ENCODE results near the gene CKB. TPM values are rescaled to one million over a fixed set of nuclear protein-coding genes. Genes with fewer than 3 reads are reported as not detected.

CKB gene
- polyA plus RNA-seq (ENCODE audit: insufficient read length in 4 of 4): 100 to 1,000 TPM; 116 to 202 (median 130) TPM

DNA sequence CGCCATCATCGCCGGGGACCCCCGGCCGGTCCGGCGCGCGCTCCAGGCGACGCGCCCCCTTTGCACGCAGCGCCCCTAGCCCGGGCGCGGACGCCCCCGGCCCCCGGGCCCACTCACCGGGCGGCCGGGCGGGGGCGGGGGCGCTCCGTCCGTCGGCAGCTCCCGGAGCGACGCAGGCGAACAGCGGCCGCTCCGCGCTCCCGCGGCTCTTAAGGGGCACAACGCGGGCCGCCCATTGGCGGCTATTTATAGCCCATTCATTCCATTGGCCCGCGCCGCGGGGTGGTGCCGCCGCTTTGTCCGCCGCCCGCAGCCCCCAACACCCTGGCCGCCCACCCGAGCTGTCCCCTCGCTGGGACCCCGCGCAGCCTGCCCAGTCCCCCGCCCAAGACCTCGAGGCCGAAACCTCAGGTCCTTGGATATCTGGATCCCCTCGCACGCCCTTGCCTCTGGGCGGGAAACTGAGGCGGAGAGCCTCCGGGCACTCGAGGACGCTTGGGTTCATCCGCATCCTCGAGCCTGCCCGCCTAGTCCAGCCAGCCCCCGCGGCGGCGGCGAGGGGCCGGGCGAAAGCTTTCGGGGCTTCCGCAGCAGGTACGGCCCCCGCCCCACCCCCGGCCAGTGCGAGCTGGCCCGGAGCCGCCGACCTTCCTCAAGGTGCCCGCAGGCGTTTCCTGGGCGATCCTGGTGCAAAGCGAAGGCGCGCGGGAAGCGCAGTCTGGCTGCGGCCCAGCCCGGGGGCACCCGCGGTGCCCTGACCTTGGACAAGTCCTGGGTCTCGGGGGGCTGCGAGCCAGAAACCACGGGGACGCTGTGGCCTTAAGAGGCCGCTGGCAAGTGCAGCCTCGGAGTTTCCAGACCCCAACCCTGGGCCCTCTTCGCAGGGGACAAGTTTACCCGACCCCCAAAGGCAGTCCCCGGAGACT is at the start of gene CKB:
TSS of gene CKB (minus strand) at position 182 of the 926 bp plus-strand sequence. CDS start 337 bp downstream, outside the sequence.
- no peak for DNase-seq (ENCODE audit: low read depth in 4 of 4, low spot score in 3 of 4)

DNA sequence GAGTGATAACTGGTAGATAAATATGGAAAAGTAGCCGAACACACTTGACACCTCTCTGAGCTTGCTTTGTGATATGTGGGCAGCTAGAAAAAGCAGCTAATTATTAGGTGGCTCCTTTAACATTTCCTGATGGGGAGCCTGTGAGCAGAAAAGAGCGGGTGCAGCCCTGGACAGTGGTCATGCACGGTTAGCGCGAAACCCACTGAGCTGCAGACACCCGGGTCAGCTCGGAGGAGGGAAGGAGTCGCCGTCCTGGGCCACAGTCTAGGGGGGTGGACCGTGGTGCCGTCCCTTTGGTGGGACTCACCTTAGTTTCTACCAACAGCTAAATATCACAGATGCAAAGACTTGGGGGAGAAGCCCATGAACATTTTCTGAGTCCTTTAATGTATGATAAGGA is 46.8 kb upstream of the CKB start:
- DNase-seq (ENCODE audit: low read depth in 4 of 4, low spot score in 3 of 4): no peak

DNA sequence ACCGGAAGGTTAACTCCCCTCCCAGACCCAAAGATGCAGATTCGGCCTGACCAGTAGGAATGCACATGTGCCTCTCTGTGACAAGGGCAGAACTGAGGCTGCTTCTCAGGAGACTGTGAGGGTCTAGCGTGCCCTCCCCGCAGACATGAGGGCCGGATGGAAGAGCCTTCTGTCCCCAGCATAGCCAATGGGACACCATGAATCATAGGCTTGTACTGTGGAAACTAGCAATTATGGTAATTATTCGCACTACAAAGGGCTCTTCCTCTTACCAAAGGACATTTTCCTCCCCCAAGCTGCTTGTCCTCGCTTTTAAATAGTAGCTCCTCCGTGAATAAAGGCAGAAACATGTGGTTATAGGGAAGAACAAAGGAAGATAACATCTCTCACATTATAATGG is 46.3 kb upstream of the CKB start:
- no peak for DNase-seq (ENCODE audit: low read depth in 4 of 4, low spot score in 3 of 4)

DNA sequence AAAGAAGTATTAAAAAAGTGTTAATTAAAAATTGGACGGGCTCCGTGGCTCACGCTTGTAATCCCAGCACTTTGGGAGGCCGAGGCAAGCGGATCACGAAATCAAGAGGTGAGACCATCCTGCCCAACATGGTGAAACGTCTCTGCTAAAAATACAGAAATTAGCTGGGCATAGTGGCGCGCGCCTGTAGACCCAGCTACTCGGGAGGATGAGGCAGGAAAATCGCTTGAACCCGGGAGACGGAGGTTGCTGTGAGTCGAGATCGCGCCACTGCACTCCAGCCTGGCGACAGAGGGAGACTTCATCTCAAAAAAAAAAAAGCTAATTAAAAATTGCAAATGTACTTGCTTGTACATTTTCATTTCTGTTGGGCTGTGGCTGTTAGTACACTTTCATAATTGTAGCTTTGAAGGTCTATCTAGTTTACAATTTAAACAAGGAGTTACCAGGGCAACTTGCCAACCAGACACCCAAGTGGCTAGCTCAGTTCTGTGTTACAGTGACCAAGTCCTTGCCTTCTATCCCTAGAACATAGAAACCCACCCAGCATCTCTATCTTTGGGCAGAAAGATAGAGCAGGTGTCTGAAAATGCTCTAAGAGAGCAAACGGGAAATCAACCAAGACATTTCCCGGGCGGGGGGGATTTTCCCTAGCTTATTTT is 41.3 kb upstream of the CKB start:
- no peak for DNase-seq (ENCODE audit: low read depth in 4 of 4, low spot score in 3 of 4)

- DNase-seq (ENCODE audit: low read depth in 4 of 4, low spot score in 3 of 4): no peak
These were observed 40.6 kb upstream of the CKB start for GRCh38 chr14:103563226-103563620.

DNA sequence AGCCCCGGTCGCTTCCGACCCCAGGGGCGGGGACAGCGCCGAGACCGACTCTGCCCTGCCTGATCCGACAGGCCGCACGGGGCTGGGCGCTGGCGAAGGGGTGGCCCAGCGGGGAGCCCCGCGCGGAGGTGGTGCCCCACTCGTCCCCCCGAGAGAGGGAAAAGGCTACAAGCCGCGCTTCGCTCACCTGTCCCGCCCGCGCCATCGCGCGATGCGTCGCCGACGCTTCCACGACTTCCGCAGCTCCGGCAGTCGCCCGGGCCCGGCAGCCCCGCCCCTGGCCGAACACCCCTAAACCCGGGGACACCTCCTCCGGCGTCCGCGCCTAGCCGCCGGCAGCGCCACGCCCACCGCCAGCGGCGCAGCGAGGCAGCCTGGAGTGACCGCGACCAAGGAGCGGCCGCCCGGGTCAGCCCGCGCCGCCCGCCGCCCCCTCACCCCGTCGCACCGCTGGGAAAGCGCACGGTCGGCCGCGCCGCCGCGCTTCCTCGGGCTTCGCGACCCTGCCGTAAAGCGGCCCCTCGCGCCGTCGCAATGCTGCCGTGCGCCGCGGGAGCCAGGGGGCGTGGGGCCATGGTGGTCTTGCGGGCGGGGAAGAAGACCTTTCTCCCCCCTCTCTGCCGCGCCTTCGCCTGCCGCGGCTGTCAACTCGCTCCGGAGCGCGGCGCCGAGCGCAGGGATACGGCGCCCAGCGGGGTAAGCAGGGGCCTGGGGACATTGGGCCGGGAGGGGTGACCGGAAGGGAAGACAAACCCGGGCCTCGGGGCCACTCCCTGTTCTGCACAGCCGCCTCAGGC is 40.0 kb upstream of the CKB start, which contains the start of the genes BAG5 and COA8:
TSS of gene BAG5 (minus strand) at position 229 of the 797 bp plus-strand sequence. CDS start 1,493 bp downstream, outside the sequence.
TSS of gene COA8 (plus strand) at position 532 of the 797 bp plus-strand sequence. CDS start at position 574, 42 bp downstream.
- peak; percentile 63 to 80 (median 70) for DNase-seq (ENCODE audit: low read depth in 4 of 4, low spot score in 3 of 4)

DNA sequence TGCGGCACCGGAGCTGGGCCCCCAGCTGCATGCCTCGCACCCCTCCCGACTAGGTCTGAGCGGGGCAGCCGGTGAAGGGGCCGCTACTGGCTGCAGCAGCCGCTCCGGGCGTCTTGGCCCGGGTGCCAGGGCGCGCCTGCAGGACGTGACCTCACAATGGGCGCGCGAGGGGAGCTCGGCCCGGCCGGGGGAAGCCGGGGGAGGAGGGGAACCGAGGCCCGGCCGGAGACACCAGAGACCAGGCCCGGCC is 39.5 kb upstream of the CKB start:
- DNase-seq (ENCODE audit: low read depth in 4 of 4, low spot score in 3 of 4): no peak

GRCh38 chr14:103561381-103562178 is 39.0 kb upstream of the CKB start:
- no peak for DNase-seq (ENCODE audit: low read depth in 4 of 4, low spot score in 3 of 4)

- DNase-seq (ENCODE audit: low read depth in 4 of 4, low spot score in 3 of 4): no peak
These were observed 38.1 kb upstream of the CKB start for GRCh38 chr14:103560691-103561090.

GRCh38 chr14:103559766-103560165 is 37.1 kb upstream of the CKB start:
- DNase-seq (ENCODE audit: low read depth in 4 of 4, low spot score in 3 of 4): no peak

DNA sequence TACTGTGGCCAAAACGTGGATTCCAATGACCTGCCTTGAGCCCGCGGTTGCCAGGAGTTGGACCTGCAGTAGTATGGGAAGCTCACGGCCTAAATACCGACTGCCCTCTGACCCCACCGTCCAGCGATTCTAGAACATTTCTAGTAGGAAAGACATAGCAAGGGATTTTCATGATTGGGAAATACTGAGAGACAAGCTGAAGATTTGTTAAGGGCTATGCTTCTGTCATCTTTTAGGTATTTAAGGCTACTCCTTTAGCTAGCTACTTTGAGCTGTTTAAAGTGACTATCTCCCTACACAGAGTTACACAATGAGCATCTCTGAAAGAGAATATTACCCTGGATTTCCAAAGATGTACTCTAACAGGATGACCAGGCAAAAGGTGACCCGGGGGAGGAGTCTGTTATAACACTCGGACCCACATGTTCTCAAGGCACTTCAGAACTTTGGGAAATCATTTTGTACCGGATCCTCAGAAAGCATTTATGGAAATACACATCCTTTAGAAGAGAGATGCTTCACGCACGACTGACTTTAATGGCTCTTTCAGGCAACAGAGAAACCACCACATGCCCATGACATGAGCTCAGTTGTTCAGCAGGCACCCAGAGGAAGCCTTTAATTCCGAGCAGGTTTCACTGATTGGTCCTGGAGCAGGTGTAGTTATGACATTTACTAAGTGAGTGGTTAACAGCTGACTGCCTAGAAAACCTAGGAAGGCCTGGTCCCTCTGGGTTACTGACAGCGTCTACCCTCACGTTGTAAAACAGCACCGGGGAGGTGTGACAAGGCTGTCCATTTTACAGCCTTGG is 35.6 kb upstream of the CKB start:
- DNase-seq (ENCODE audit: low read depth in 4 of 4, low spot score in 3 of 4): peak in 2 of 4 donors; percentile 71 to 74

DNA sequence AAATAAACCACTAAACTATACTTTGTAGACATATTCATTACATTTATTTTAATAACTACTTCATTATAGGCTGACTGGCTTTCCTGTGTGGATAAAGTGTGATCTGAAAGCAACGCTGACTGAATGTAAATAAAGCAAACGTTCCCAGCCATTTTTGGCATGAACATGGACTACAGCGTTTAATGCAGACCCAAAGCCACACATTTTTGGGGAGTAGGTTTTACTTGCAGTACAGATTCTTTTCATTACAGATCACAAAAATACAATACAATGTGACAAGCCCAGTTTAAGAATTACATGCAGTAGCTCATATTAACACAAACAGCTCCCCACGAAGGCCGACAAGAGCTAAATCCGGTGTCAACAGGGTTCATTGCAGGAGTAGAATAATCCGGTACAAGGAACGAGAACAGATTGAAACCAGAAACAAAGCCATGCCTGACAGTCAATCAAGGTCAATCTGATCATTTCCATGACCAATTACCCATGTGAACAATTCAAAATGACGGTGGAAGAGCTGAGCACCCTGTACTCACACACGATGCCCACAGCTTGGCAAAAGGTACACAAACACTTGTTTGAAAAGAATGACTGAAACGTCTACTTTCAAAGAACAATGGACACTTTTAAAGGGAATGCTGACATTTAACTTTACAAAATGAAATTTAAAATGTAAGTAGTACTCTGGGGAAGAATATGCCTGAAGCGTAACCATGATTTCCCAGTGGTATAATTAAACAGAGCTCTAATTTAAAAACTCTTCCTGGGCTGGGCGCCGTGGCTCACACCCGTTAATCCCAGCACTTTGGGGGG is 34.5 kb upstream of the CKB start:
- DNase-seq (ENCODE audit: low read depth in 4 of 4, low spot score in 3 of 4): no peak

DNA sequence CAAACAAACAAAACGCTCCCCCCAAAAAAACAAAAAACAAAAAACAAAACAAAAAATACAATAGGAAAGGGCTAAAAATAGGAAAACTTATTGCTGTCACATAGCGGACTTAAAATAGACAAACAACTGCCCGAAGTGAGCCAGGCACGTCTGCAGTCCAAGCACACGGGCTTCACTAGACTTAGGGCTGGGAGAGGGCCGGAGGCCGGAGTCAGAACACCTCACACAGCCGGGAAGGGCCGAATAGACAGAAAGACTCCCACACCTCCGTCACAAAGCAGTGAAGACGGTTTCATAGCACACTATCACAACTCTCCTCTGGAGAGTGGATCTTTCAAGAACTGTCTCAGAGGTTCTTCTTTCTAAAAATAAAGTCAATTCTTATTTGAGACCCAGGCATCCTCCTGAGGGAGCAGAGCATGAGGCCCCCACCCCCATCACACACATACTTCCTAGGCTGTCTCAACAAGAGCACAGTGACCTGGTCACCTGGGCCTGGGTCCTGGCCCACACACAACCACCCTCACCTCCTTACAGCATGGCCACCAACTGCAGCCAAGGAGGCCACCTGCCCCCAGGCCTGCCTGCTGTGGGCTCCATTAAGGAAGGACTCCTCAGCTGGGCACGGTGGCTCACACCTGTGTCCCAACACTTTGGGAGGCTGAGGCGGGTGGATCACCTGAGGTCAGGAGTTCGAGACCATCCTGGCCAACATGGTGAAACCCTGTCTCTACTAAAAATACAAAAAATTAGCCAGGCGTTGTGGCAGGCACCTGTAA is 33.1 kb upstream of the CKB start:
- no peak for DNase-seq (ENCODE audit: low read depth in 4 of 4, low spot score in 3 of 4)

DNA sequence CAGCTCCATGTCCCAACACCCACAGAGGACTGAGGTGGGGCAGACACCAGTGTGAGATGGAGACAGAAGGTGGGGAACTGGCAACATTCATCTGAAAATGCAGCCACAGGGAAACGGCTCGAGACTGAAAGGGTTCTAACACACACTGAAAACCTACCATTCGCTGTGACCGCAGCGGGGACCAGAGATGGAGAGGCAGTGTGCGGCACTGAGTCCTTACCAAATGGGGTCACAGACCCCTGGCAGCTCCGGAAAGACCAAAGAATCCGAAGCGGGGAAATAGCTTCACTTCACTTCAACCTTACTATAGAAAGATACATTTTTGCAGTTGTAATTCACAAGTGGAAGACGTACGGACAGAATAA is 30.2 kb upstream of the CKB start:
- DNase-seq (ENCODE audit: low read depth in 4 of 4, low spot score in 3 of 4): no peak

GRCh38 chr14:103552011-103552845 is 29.6 kb upstream of the CKB start:
- no peak for DNase-seq (ENCODE audit: low read depth in 4 of 4, low spot score in 3 of 4)

DNA sequence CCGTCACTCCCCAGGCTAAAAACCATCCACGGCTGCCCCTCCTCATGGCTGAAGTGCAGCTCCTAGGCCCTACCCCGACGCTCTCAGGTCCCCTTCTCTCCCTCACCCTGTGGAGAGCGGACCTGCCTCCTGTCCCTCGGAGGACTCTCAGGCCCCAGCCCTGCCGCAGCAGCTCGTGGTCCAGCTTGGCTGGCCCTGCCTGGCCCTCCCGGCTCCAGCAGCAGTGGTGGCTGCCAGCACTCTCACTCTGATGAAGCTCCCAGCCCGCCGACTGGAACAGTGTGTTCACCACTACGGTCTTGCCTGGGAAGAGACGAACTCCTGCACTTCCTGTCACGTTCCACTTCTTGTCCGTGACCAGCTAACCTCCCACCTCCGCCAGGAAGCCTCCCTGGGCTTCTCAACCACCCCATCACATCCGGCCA is 28.7 kb upstream of the CKB start:
- no peak for DNase-seq (ENCODE audit: low read depth in 4 of 4, low spot score in 3 of 4)

All from right renal pelvis (tissue), 4 donors.